ENCODE data around the gene MRPL55. TPM values are rescaled to one million over a fixed set of nuclear protein-coding genes. Genes with fewer than 3 reads are reported as not detected.
A peak's percentile ranks its signal among the peaks of the same experiment; 100 is the strongest.

Gene MRPL55
- total RNA-seq, 1 donor from 2014 or later = 130 TPM

GRCh38 chr1:228084325-228084724, 24.8 kb downstream of the MRPL55 start:
- peak overlapping the region; percentile 98 for H3K4me3 ChIP-seq (ENCODE audit: low read depth, low read length)
- no peak for DNase-seq (ENCODE audit: low read depth)
- TF ChIP-seq CTCF (conservative IDR thresholded peaks at IDR 0.05; ENCODE audit: low read depth, low read length) = no peak

- no peak for TF ChIP-seq CTCF (conservative IDR thresholded peaks at IDR 0.05; ENCODE audit: low read depth, low read length)
- peak overlapping the region; percentile 98 for H3K4me3 ChIP-seq (ENCODE audit: low read depth, low read length)
- no peak for DNase-seq (ENCODE audit: low read depth)
Observed at GRCh38 chr1:228083871-228084278, 25.2 kb downstream of the MRPL55 start.

DNA sequence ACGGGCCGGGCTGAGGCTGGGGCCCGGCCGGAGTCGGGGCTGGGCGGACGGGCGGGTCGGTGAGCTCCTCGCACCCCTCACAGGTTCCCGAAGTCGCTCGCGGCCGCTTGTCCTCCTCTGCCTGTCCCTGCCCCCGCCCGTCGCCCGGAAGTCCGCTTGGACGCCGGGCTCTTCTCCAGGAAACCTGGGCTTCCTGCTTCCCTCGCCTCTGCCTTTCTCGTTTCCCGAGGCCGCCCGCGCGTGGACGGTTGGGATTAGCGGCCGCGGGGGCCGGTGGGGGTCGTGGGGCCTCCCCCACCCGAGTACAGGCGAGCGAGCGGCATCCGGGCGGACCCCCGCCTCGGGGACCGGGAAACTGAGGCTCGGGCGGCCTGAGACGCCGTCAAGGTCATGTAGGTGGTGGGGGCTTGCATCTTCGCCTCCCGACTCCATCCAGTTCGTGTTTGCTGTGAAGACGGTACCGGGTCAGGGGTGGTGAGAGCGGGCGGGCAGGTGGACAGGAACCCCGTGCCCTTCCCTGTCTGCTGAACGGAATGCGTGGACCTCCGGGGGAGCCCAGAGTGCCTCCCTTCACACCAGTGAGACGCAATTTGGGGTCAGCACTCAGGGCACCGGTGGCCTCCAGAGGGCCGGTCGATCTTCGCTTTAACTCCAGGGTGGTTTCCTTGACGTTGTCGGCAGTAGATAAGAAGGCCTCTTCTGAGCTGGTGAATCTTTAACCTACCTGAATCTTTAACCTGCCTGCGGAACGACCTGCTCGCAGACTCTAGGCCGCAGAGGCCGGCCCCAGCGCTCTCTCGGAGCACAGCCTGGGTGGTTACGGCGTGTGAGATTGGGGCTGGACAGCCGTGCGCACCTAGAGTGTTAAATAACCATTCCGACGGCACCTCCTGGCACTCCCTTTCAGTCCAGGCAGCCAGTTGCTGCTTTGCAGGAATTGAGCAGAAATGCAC, 25.9 kb downstream of the MRPL55 start:
- peak overlapping the region; percentile 98 for H3K4me3 ChIP-seq (ENCODE audit: low read depth, low read length)
- TF ChIP-seq CTCF (conservative IDR thresholded peaks at IDR 0.05; ENCODE audit: low read depth, low read length) = no peak
- DNase-seq (ENCODE audit: low read depth) = no peak

- no peak for TF ChIP-seq CTCF (conservative IDR thresholded peaks at IDR 0.05; ENCODE audit: low read depth, low read length)
- no peak for DNase-seq (ENCODE audit: low read depth)
- peak within 1 kb of the TSS; percentile 98 for H3K4me3 ChIP-seq (ENCODE audit: low read depth, low read length)
Observed at GRCh38 chr1:228082214-228082917, 26.7 kb downstream of the MRPL55 start, which contains the start of gene ARF1. TSS of gene ARF1 (plus strand) at chr1:228082708. CDS start at chr1:228097115, 14,407 bp downstream.

DNA sequence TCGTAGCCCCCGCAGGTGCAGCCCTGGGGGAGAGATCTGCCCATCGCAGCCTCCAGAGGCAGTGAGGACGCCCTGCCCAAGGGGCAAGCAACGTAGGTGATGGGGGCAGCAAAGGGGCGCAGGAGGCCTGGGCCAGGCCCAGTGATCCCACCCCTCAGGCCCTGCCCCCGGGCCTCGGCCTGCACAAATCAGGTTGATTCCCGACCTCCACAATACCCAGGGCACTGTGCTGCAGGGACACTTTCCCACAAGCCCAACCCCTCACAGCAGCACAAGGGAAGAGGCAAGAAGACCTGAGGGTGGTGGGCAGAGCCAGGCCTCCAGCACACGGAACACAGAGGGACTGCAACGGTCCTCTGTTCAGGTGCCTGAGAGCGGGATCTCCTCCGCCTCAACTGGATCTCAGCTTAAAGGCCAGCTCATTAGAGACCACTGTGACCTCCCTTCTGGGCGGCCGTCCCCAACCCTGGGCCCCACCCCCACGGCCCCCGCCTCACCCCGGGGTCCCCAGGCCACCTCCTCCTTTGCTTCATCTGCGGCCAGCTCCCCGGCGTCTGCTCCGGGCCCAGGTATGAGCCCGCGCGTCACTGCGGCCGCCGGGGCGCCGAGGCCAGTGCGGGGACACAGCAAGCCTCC, 27.4 kb downstream of the MRPL55 start:
- TF ChIP-seq CTCF (conservative IDR thresholded peaks at IDR 0.05; ENCODE audit: low read depth, low read length) = no peak
- H3K4me3 ChIP-seq (ENCODE audit: low read depth, low read length) = peak overlapping the region; percentile 98
- no peak for DNase-seq (ENCODE audit: low read depth)

DNA sequence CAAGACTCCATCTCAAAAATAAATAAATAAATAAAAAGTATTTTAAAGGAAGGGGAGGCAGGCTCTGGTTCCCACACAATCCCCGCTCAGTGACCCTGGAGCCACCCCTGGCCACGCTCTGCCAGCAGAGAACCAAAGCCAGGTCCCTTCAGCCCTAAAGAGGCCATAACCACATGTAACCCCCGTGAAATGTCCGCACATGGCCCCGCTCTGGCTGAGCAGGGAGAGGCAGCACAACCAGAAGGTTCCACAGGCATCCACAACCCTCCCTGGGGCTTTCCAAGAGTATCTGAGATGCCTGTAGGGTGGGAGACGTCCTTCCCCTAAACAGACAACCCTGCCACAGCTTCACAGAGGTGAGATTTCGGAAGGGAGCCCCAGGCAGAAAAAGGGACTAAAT, 28.0 kb downstream of the MRPL55 start:
- TF ChIP-seq CTCF (conservative IDR thresholded peaks at IDR 0.05; ENCODE audit: low read depth, low read length) = no peak
- no peak for DNase-seq (ENCODE audit: low read depth)
- H3K4me3 ChIP-seq (ENCODE audit: low read depth, low read length) = peak overlapping the region; percentile 98
